AG09319 (cell line): Measurements from ENCODE around the gene SUPT3H.

Source experiments
- DNase-seq: peaks from one replicate; pipeline ENCODE4 v3.0.0-alpha.2; 2010; ENCODE audit warnings: low read depth; ENCODE audit errors: extremely low read depth
- CTCF ChIP-seq: IDR thresholded peaks from 2 replicates; pipeline ENCODE4 v1.5.1; 2011; ENCODE audit warnings: low read depth, mild to moderate bottlenecking, inconsistent platforms, low read length, moderate library complexity

The SUPT3H gene

GRCh38 chr6:45132658-45133294 is 245.0 kb downstream of the SUPT3H start:
- TF ChIP-seq CTCF: no peak

GRCh38 chr6:45132059-45132458 is 245.7 kb downstream of the SUPT3H start:
- no peak for DNase-seq
- TF ChIP-seq CTCF: no peak

More at GRCh38 chr6:45132658-45133294, 245.0 kb downstream of the SUPT3H start:
- DNase-seq: no peak

- TF ChIP-seq CTCF: no peak
- DNase-seq: no peak
Measured at GRCh38 chr6:45129051-45129450, 248.7 kb downstream of the SUPT3H start.

- no peak for DNase-seq
Measured at GRCh38 chr6:45127185-45127584, 250.5 kb downstream of the SUPT3H start.

GRCh38 chr6:45126033-45126432 is 251.7 kb downstream of the SUPT3H start:
- TF ChIP-seq CTCF: no peak

More at GRCh38 chr6:45127185-45127584, 250.5 kb downstream of the SUPT3H start:
- no peak for TF ChIP-seq CTCF

GRCh38 chr6:45123023-45123422 is 254.7 kb downstream of the SUPT3H start:
- DNase-seq: no peak
- TF ChIP-seq CTCF: no peak

More at GRCh38 chr6:45126033-45126432, 251.7 kb downstream of the SUPT3H start:
- no peak for DNase-seq

- no peak for TF ChIP-seq CTCF
- no peak for DNase-seq
Measured at GRCh38 chr6:45118754-45119153, 259.0 kb downstream of the SUPT3H start.
